Effector CD8-positive, alpha-beta T cell (primary cell): ENCODE results near the gene IL18BP.

ENCODE experiments used
- DNase-seq: peaks from one replicate; lab custom pipeline; 2025; lab: John Stamatoyannopoulos, UW
- total RNA-seq, 4 experiments: gene quantifications; one replicate each; lab custom pipeline; 2026; lab: John Stamatoyannopoulos, UW

IL18BP gene
- total RNA-seq, result 16.0 to 25.0 (median 20.1) reads per million in 4 experiments

- DNase-seq, result no peak
These were observed at the start of gene IL18BP for GRCh38 chr11:71998649-71999310. Gene IL18BP (plus strand): TSS chr11:71998909. CDS start chr11:71999985, 1,076 bp downstream.

GRCh38 chr11:71949034-71949433 is 49.7 kb upstream of the IL18BP start:
- DNase-seq, result no peak

GRCh38 chr11:71951741-71952310 is 46.9 kb upstream of the IL18BP start:
- no peak for DNase-seq

- no peak for DNase-seq
These were observed 42.7 kb upstream of the IL18BP start for GRCh38 chr11:71955898-71956456.

GRCh38 chr11:71962428-71963038 is 36.2 kb upstream of the IL18BP start:
- DNase-seq, result no peak

GRCh38 chr11:71963468-71963867 is 35.2 kb upstream of the IL18BP start:
- DNase-seq, result no peak

GRCh38 chr11:71964641-71965040 is 34.1 kb upstream of the IL18BP start:
- no peak for DNase-seq

GRCh38 chr11:71971680-71972079 is 27.0 kb upstream of the IL18BP start:
- DNase-seq, result no peak

- no peak for DNase-seq
These were observed 22.2 kb upstream of the IL18BP start for GRCh38 chr11:71976551-71976950.

- DNase-seq, result no peak
These were observed 21.6 kb upstream of the IL18BP start for GRCh38 chr11:71977090-71977489.

- DNase-seq, result peak; percentile 10
These were observed 20.8 kb upstream of the IL18BP start for GRCh38 chr11:71977743-71978418.

GRCh38 chr11:71979094-71979493 is 19.6 kb upstream of the IL18BP start:
- DNase-seq, result no peak

GRCh38 chr11:71979602-71980001 is 19.1 kb upstream of the IL18BP start:
- DNase-seq, result no peak

GRCh38 chr11:71986131-71986530 is 12.6 kb upstream of the IL18BP start:
- DNase-seq, result no peak

- no peak for DNase-seq
These were observed 11.2 kb upstream of the IL18BP start for GRCh38 chr11:71987521-71987920.

- DNase-seq, result no peak
These were observed 10.7 kb upstream of the IL18BP start for GRCh38 chr11:71988050-71988449.

- no peak for DNase-seq
These were observed 8.0 kb upstream of the IL18BP start for GRCh38 chr11:71990701-71991100.

GRCh38 chr11:71991494-71991893 is 7.2 kb upstream of the IL18BP start:
- no peak for DNase-seq

GRCh38 chr11:71992136-71992730 is 6.5 kb upstream of the IL18BP start:
- no peak for DNase-seq

GRCh38 chr11:71994786-71995185 is 3.9 kb upstream of the IL18BP start:
- DNase-seq, result no peak

- no peak for DNase-seq
These were observed 2.9 kb upstream of the IL18BP start for GRCh38 chr11:71995726-71996291.

- DNase-seq, result no peak
These were observed 2.2 kb upstream of the IL18BP start for GRCh38 chr11:71996517-71996916.
